ENCODE measurements around the gene CASP10.
"Not testable (repeated sequence)": the region's sequence is repeated elsewhere in the genome, so short reads cannot be mapped to it uniquely, and the experiment has no call there.

CASP10 gene

DNA sequence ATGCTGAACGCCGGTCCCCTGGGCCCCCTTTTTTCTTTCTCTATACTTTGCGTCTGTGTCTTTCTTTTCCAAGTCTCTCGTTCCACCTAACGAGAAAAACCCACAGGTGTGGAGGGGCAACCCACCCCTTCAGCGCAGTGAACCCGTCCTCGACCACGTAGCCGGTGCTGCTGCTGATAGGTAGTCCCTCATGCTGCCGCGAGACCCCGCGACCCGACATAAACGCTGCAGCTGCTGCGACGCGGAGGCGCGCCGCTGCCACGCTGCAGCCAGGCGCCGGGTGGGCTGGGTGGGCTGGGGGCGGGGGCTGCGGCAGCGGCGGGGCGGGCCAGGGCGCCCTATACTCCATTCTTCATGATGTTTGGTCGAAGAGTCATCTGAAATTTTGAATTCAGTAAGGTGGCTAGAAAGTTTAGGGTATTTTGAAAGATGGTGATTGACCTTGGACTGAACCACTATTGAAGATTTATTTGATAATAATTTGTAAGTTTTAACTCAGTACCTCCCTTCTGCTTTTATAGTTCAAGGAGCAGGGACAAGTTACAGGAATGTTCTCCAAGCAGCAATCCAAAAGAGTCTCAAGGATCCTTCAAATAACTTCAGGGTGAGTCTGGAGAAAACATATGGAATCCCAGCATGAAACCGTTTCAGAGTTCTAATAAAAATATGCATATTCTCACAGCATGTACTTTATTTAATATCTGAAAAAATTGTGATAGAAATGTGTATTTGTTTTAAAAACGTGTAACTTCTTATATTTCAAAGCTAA lies 42.9 kb upstream of the CASP10 start:
- Histone ChIP-seq H3K27me3 (replicated peaks; ENCODE audit: control insufficient read depth, insufficient read depth, low read length) (no peaks in the 10 kb centered on the region), H3K4me3 (replicated peaks; ENCODE audit: low read depth, low read length) (no peak overlapping the region), H3K36me3 (ENCODE audit: control insufficient read depth, insufficient read depth, low read length) (peaks cover 38% of the 10 kb centered on the region)
- no peak for DNase-seq (ENCODE audit: extremely low read depth, insufficient read length)
- no peak for TF ChIP-seq CTCF (IDR thresholded peaks at IDR 0.05; ENCODE audit: insufficient read depth, low read length, poor library complexity, severe bottlenecking)

DNA sequence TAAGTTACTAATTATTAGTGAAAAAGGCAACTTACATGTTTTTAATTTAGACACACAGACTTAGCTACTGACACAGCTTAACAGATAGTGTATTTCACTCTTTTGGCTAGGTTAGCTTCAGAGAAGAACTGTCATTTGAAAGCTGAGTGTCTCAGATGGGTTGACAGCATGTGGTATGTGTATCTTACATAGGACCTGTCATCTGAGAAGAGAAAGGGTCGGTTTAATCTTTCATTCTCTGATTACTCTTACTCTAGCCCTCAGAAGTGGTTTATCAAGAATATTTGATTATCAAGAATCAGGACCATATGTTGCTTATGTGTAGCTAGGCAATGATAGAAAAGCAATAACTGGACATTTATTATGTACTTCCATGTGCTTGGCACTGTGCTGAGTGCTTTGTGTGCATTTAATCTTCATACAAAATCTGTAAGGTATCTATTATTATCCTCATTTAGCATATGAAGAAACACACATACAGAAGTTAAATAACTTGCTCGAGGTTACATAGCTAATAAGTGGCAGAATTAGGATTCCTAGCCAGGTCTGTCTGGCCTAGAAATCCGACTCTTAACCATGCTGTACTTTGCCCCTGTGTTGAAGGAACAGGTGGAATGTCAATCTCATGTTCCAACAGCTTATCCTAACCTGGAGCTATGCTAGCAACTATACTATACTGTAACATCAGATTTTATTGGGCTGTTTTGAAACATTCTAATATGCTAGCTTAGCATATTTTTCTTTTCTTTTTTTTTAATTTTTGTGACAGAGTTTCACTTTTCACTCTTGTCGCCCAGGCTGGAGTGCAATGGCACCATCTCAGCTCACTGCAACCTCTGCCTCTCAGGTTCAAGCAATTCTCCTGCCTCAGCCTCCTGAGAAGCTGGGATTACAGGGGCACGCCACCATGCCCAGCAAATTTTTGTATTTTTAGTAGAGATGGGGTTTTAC lies 38.6 kb upstream of the CASP10 start:
- H3K36me3 ChIP-seq (ENCODE audit: control insufficient read depth, insufficient read depth, low read length): peaks cover 16% of the 10 kb centered on the region
- no peak for DNase-seq (ENCODE audit: extremely low read depth, insufficient read length)
- H3K27me3 ChIP-seq (replicated peaks; ENCODE audit: control insufficient read depth, insufficient read depth, low read length): no peaks in the 10 kb centered on the region
- H3K4me3 ChIP-seq (replicated peaks; ENCODE audit: low read depth, low read length): no peak overlapping the region
- TF ChIP-seq CTCF (IDR thresholded peaks at IDR 0.05; ENCODE audit: insufficient read depth, low read length, poor library complexity, severe bottlenecking): no peak

DNA sequence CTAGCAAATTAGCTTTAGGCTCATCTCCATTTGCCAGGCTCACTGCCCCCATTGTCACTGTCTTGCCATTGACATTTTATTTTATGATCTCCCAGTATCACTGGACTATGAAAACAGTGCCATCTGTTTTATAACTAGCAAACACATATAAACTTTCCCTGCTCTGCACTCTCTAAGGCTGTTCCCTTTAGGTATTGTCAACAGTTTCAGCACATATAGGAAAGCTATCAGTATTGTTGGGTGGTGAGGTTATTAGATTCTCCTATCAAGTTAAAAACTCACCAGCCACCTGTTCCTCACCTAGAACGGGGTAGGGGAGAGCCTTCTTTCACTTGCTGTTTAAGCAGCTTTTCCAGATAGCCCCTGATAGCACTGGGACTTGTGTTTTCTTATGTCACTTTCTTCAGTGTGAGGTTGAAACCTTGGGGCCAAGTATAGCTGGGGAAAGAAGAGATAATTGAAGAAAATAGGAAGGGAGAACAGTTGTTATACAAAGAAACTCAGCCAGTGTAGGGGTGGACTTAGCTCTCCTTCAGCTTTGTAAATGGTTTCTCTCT lies 34.4 kb upstream of the CASP10 start:
- no peak for TF ChIP-seq CTCF (IDR thresholded peaks at IDR 0.05; ENCODE audit: insufficient read depth, low read length, poor library complexity, severe bottlenecking)
- Histone ChIP-seq H3K36me3 (ENCODE audit: control insufficient read depth, insufficient read depth, low read length) (peaks cover 24% of the 10 kb centered on the region), H3K27me3 (replicated peaks; ENCODE audit: control insufficient read depth, insufficient read depth, low read length) (no peaks in the 10 kb centered on the region), H3K4me3 (replicated peaks; ENCODE audit: low read depth, low read length) (no peak overlapping the region)
- no peak for DNase-seq (ENCODE audit: extremely low read depth, insufficient read length)

DNA sequence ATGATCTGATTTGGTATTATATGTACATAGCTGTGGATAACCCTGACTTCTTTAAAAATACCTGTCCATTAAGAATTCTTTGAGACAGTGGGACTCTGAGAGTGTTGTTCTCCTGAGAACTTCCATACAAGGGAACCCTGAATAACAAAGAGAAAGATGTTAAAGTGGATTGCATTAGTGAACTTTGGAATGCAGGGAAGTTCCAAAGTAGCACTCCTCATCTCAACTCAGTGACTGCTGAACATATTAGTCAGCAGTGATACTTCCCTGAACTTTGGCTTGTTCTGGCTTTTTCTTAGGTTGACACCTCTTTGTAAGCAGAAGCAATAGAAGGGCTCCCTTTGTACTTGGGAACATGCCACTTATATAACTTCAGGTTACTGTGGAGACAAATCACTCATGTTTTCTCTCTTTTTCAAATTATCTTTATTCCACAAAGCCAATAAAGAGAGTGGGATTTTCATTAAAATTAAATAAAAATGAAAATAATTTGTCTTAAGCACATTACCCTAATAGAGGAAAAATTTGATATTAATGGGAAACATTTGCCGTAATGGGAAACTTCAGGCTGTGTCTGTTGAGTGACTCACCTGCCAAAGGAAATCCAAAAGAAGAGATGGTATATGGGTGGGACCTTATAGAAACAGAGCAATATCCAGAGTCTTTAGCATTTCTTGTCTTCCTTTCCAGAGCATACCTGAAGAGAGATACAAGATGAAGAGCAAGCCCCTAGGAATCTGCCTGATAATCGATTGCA lies 33.7 kb upstream of the CASP10 start:
- Histone ChIP-seq H3K27me3 (replicated peaks; ENCODE audit: control insufficient read depth, insufficient read depth, low read length) (no peaks in the 10 kb centered on the region), H3K36me3 (ENCODE audit: control insufficient read depth, insufficient read depth, low read length) (peaks cover 25% of the 10 kb centered on the region), H3K4me3 (replicated peaks; ENCODE audit: low read depth, low read length) (no peak overlapping the region)
- no peak for DNase-seq (ENCODE audit: extremely low read depth, insufficient read length)
- TF ChIP-seq CTCF (IDR thresholded peaks at IDR 0.05; ENCODE audit: insufficient read depth, low read length, poor library complexity, severe bottlenecking): no peak

- not testable (repeated sequence) for DNase-seq (ENCODE audit: extremely low read depth, insufficient read length); H3K27me3 ChIP-seq (replicated peaks; ENCODE audit: control insufficient read depth, insufficient read depth, low read length); H3K4me3 ChIP-seq (replicated peaks; ENCODE audit: low read depth, low read length)
- peaks cover 29% of the 10 kb centered on the region for H3K36me3 ChIP-seq (ENCODE audit: control insufficient read depth, insufficient read depth, low read length)
Measured at GRCh38 chr2:201149821-201150165, 33.1 kb upstream of the CASP10 start.

Measured in GM06990 (cell line).